Neural progenitor cell (in vitro differentiated cells): Measurements from ENCODE around the gene MYB. TPM values are rescaled to one million over a fixed set of nuclear protein-coding genes. Genes with fewer than 3 reads are reported as not detected.
"Not testable (repeated sequence)": the region's sequence is repeated elsewhere in the genome, so short reads cannot be mapped to it uniquely, and the experiment has no call there.

Experiments
- DNase-seq: peaks from one replicate; pipeline ENCODE4 v3.0.0-alpha.2; 2016; ENCODE audit warnings: low spot score
- H2AFZ ChIP-seq: fragments of 200-600 bp; sonication (generic); replicated peaks from 2 replicates; pipeline ENCODE4 v1.6.1; 2016; ENCODE audit warnings: antibody characterized with exemption
- H3F3A ChIP-seq: fragments of 200-600 bp; sonication (generic); 2 replicates; pipeline ENCODE4 v1.6.1; 2016; ENCODE audit warnings: antibody characterized with exemption, low read depth
- H3K27ac ChIP-seq: fragments of 200-600 bp; sonication (generic); 2 replicates; pipeline ENCODE4 v1.5.1; 2016; ENCODE audit warnings: mild to moderate bottlenecking
- H3K27me3 ChIP-seq: fragments of 200-600 bp; sonication (generic); 2 replicates; pipeline ENCODE4 v1.6.1; 2016; ENCODE audit warnings: mild to moderate bottlenecking, moderate library complexity
- H3K36me3 ChIP-seq: fragments of 200-600 bp; sonication (generic); 2 replicates; pipeline ENCODE4 v1.5.1; 2016
- H3K4me1 ChIP-seq: fragments of 200-600 bp; sonication (generic); 2 replicates; pipeline ENCODE4 v1.6.1; 2016; ENCODE audit warnings: mixed run types
- H3K4me2 ChIP-seq: fragments of 200-600 bp; sonication (generic); 2 replicates; pipeline ENCODE4 v1.6.1; 2016
- H3K4me3 ChIP-seq: fragments of 200-600 bp; sonication (generic); 2 replicates; pipeline ENCODE4 v1.5.1; 2016
- H3K79me2 ChIP-seq: fragments of 200-600 bp; sonication (generic); 2 replicates; pipeline ENCODE4 v1.6.1; 2016; ENCODE audit warnings: low read depth
- H3K9ac ChIP-seq: fragments of 200-600 bp; sonication (generic); 2 replicates; pipeline ENCODE4 v1.6.1; 2016
- H3K9me3 ChIP-seq: fragments of 200-600 bp; sonication (generic); 2 replicates; pipeline ENCODE4 v1.5.1; 2016; ENCODE audit warnings: low read depth
- H4K20me1 ChIP-seq: fragments of 200-600 bp; sonication (generic); 2 replicates; pipeline ENCODE4 v1.6.1; 2016; ENCODE audit warnings: low read depth
- H3K27ac Mint-ChIP-seq: 3 replicates; pipeline ENCODE4 v1.8.0; 2021; ENCODE audit warnings: mixed read lengths
- H3K27me3 Mint-ChIP-seq: 2 replicates; pipeline ENCODE4 v1.8.0; 2022; ENCODE audit warnings: low read depth, mild to moderate bottlenecking, inconsistent platforms, moderate library complexity, mixed read lengths; ENCODE audit not compliant: insufficient read depth
- H3K36me3 Mint-ChIP-seq: 3 replicates; pipeline ENCODE4 v1.8.0; 2021; ENCODE audit warnings: mixed read lengths
- H3K4me1 Mint-ChIP-seq: 3 replicates; pipeline ENCODE4 v1.8.0; 2021; ENCODE audit warnings: mixed read lengths
- H3K4me3 Mint-ChIP-seq: 3 replicates; pipeline ENCODE4 v1.8.0; 2021; ENCODE audit warnings: mild to moderate bottlenecking, moderate library complexity, mixed read lengths
- H3K9me3 Mint-ChIP-seq: 3 replicates; pipeline ENCODE4 v1.8.0; 2020; ENCODE audit warnings: mixed read lengths
- EZH2 ChIP-seq: fragments of 200-600 bp; sonication (generic); IDR thresholded peaks from 2 replicates; pipeline ENCODE4 v1.6.1; 2017; ENCODE audit warnings: antibody characterized with exemption, mild to moderate bottlenecking, moderate library complexity
- EZH2phosphoT487 ChIP-seq: fragments of 200-600 bp; sonication (generic); IDR thresholded peaks from 2 replicates; pipeline ENCODE4 v1.6.1; 2017; ENCODE audit warnings: antibody characterized with exemption
- total RNA-seq: library from RNA; depleted of rRNA; stranded (reverse); fragments of >200 nt; gene quantifications from 2 replicates; pipeline ENCODE4 v1.2.3, GENCODE V29; 2015; ENCODE audit warnings: low replicate concordance
- TF ChIP-seq, protein P1 (sequence below): fragments of 200-600 bp; sonication (generic); IDR thresholded peaks from 2 replicates; pipeline ENCODE4 v1.5.1; 2017; ENCODE audit warnings: antibody characterized with exemption, mild to moderate bottlenecking

Gene MYB
- total RNA-seq, 1 donor from 2014 or later = 3.0 TPM

DNA sequence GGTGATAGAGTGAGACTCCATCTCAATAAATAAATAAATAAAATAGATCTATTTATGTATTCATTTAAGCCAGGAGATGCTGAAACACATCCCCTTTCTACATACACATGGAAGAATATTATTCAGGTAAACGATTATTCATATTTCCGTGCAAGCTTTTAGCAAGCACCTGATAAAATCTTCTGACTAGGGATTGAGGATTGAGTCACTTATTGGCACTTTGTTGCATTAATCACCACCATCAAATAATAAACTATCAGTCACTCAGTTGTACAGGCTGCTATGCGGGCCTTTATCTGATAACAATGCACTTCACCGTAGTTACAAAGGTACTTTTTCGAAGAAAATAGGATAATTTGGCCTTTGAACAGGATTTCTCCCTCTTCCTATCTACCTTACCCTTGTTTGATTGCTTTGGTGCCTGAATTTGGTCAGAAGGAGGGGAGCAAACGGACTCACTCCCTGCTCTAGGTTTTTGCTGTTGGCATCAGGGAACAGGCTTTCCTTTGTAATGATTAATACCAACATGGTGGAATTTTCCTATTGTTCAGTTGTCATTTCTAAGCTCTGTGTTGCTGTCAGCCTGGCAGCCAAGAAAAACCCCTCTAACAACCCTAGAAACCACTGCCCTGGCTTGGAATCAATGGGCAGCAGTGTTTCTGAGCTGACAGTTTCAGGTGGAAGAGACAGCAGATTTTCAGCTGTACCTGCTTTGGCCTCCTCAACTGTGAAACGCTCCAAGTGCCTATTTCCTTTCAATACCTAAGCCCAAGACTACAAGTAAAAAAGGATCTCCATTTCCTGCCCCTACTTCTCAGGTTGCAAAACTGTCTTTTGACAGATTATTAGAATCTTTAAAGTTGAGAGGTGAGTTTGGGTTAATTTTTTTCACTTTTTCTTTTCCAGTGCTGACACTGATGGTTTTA lies 63.0 kb downstream of the MYB start:
- Histone ChIP-seq H3K79me2 (no peaks in the 10 kb centered on the region), H3K27ac (no peak overlapping the region), H3K9ac (no peak overlapping the region), H3K27me3 (no peaks in the 10 kb centered on the region), H3K36me3 (no peaks in the 10 kb centered on the region), H3K4me2 (no peak overlapping the region), H3K9me3 (no peaks in the 10 kb centered on the region), H2AFZ (peak overlapping the region; percentile 65), H4K20me1 (no peaks in the 10 kb centered on the region), H3K4me1 (peaks cover 11% of the 10 kb centered on the region), H3F3A (peaks cover 2% of the 10 kb centered on the region), H3K4me3 (no peak overlapping the region)
- H3K27me3 Mint-ChIP-seq = peaks cover under 1% of the 10 kb centered on the region
- H3K36me3 Mint-ChIP-seq = no peaks in the 10 kb centered on the region
- DNase-seq = no peak
- H3K4me1 Mint-ChIP-seq = no peaks in the 10 kb centered on the region
- TF ChIP-seq, protein P1, sequence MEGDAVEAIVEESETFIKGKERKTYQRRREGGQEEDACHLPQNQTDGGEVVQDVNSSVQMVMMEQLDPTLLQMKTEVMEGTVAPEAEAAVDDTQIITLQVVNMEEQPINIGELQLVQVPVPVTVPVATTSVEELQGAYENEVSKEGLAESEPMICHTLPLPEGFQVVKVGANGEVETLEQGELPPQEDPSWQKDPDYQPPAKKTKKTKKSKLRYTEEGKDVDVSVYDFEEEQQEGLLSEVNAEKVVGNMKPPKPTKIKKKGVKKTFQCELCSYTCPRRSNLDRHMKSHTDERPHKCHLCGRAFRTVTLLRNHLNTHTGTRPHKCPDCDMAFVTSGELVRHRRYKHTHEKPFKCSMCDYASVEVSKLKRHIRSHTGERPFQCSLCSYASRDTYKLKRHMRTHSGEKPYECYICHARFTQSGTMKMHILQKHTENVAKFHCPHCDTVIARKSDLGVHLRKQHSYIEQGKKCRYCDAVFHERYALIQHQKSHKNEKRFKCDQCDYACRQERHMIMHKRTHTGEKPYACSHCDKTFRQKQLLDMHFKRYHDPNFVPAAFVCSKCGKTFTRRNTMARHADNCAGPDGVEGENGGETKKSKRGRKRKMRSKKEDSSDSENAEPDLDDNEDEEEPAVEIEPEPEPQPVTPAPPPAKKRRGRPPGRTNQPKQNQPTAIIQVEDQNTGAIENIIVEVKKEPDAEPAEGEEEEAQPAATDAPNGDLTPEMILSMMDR = no peak
- TF ChIP-seq EZH2 = no peak
- no peak for TF ChIP-seq EZH2phosphoT487
- H3K9me3 Mint-ChIP-seq = no peaks in the 10 kb centered on the region
- no peak overlapping the region for H3K4me3 Mint-ChIP-seq
- peak overlapping the region; percentile 21 for H3K27ac Mint-ChIP-seq

- Histone ChIP-seq H3K36me3 (no peaks in the 10 kb centered on the region), H3F3A (peaks cover 8% of the 10 kb centered on the region), H3K9me3 (no peaks in the 10 kb centered on the region), H3K4me1 (peaks cover 17% of the 10 kb centered on the region), H3K27ac (no peak overlapping the region), H3K27me3 (no peaks in the 10 kb centered on the region), H3K9ac (no peak overlapping the region), H3K4me3 (no peak overlapping the region), H3K4me2 (no peak overlapping the region), H3K79me2 (no peaks in the 10 kb centered on the region), H2AFZ (peak overlapping the region; percentile 65), H4K20me1 (no peaks in the 10 kb centered on the region)
- no peak for DNase-seq
- TF ChIP-seq EZH2phosphoT487 = no peak
- TF ChIP-seq EZH2 = no peak
- TF ChIP-seq, protein P1 = no peak
- Mint-ChIP-seq H3K27ac (peak overlapping the region; percentile 21), H3K9me3 (no peaks in the 10 kb centered on the region), H3K27me3 (no peaks in the 10 kb centered on the region), H3K4me1 (peaks cover 2% of the 10 kb centered on the region), H3K4me3 (no peak overlapping the region), H3K36me3 (no peaks in the 10 kb centered on the region)
Observed at GRCh38 chr6:135244805-135245204, 63.7 kb downstream of the MYB start.

GRCh38 chr6:135246412-135247012 lies 65.4 kb downstream of the MYB start:
- not testable (repeated sequence) for H3K4me3 ChIP-seq, H3K4me3 Mint-ChIP-seq

More at GRCh38 chr6:135246412-135247012, 65.4 kb downstream of the MYB start:
- H4K20me1 ChIP-seq, H3K27ac ChIP-seq, H3K36me3 Mint-ChIP-seq, H3K79me2 ChIP-seq, H3K27ac Mint-ChIP-seq, H3K4me2 ChIP-seq, H3K9ac ChIP-seq, H3K36me3 ChIP-seq, H3K27me3 Mint-ChIP-seq, DNase-seq, H2AFZ ChIP-seq, H3K27me3 ChIP-seq, H3K9me3 Mint-ChIP-seq, H3K9me3 ChIP-seq: not testable (repeated sequence)
- H3F3A ChIP-seq = peaks cover 24% of the 10 kb centered on the region
- H3K4me1 ChIP-seq = peaks cover 32% of the 10 kb centered on the region
- peaks cover 14% of the 10 kb centered on the region for H3K4me1 Mint-ChIP-seq
